Astrocyte of the spinal cord (primary cell): ENCODE results near the gene ZNF236.

ENCODE experiments used
- DNase-seq: peaks from one replicate; pipeline ENCODE4 v3.0.0; 2011; ENCODE audit warnings: low read depth, low spot score
- H3K4me3 ChIP-seq: 2 replicates; pipeline ENCODE4 v1.5.1; 2011; ENCODE audit warnings: low read depth, mild to moderate bottlenecking, low read length, moderate library complexity
- CTCF ChIP-seq: IDR thresholded peaks from 2 replicates; pipeline ENCODE4 v1.5.1; 2012; ENCODE audit warnings: low read depth, mild to moderate bottlenecking, low read length, inconsistent platforms
- in situ Hi-C: cut with HindIII; loops from 2 replicates; pipeline ENCODE4 v1.10.0; 2017; ENCODE audit warnings: low sequenced_read_pairs

The ZNF236 gene

GRCh38 chr18:77005651-77006195, 183.4 kb downstream of the ZNF236 start:
- in situ Hi-C loops, result no loop called here
- TF ChIP-seq CTCF, result no peak
- DNase-seq, result no peak
- no peak overlapping the region for H3K4me3 ChIP-seq

GRCh38 chr18:77006305-77007175, 184.2 kb downstream of the ZNF236 start:
- DNase-seq, result no peak
- no peak for TF ChIP-seq CTCF
- in situ Hi-C loops, result no loop called here
- no peak overlapping the region for H3K4me3 ChIP-seq

- TF ChIP-seq CTCF, result no peak
- H3K4me3 ChIP-seq, result no peak overlapping the region
- in situ Hi-C loops, result no loop called here
- DNase-seq, result no peak
Measured at GRCh38 chr18:77007251-77007650, 184.9 kb downstream of the ZNF236 start.

- no peak for TF ChIP-seq CTCF
- no peak for DNase-seq
- in situ Hi-C loops, result no loop called here
- no peak overlapping the region for H3K4me3 ChIP-seq
Measured at GRCh38 chr18:77008006-77008405, 185.6 kb downstream of the ZNF236 start.

GRCh38 chr18:77008576-77009315, 186.4 kb downstream of the ZNF236 start:
- no peak overlapping the region for H3K4me3 ChIP-seq
- DNase-seq, result no peak
- TF ChIP-seq CTCF, result no peak
- in situ Hi-C loops, result no loop called here

GRCh38 chr18:77009675-77010074, 187.3 kb downstream of the ZNF236 start:
- no peak for DNase-seq
- in situ Hi-C loops, result no loop called here
- TF ChIP-seq CTCF, result no peak
- H3K4me3 ChIP-seq, result no peak overlapping the region
